Measurements from ENCODE around the gene ITPR2.
A peak's percentile ranks its signal among the peaks of the same experiment; 100 is the strongest.
"Not testable (repeated sequence)": the region's sequence is repeated elsewhere in the genome, so short reads cannot be mapped to it uniquely, and the experiment has no call there.

The ITPR2 gene

DNA sequence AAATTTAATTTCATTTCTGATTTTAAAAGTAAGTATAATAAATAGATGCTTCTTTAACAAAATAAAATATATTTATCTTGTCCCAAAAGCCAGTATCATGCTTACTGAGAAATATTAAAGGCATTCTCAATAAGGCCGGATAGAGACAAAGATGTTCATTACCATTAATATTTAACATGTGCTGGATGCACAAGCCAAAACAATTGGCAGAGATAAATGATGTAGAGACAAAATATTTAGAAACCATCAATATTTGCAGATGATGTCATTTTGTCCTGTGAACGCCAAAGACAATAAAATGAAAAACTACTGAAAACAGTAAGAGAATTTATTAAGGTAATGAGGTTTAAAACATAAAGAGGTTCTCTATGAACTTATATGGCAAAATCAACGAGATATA, 313.5 kb downstream of the ITPR2 start:
- Histone ChIP-seq H2AK5ac (ENCODE audit: low read length, severe bottlenecking) (no peak overlapping the region), H2BK15ac (ENCODE audit: low read depth, poor library complexity, severe bottlenecking) (no peak overlapping the region), H2BK5ac (ENCODE audit: low read depth, low read length, poor library complexity, severe bottlenecking) (no peak overlapping the region), H3K23ac (ENCODE audit: low read length in 2 of 2) (no peak overlapping the region), H4K8ac (ENCODE audit: low read length) (no peak overlapping the region), H3K9me3 (ENCODE audit: control insufficient read depth, low read length) (peaks cover 2% of the 10 kb centered on the region), H3K4me2 (ENCODE audit: low read length, poor library complexity, severe bottlenecking) (no peak overlapping the region), H2BK120ac (ENCODE audit: low read depth, low read length) (no peak overlapping the region), H4K91ac (ENCODE audit: low read length) (no peak overlapping the region), H2BK12ac (ENCODE audit: low read length in 2 of 2) (no peak overlapping the region), H3K79me1 (replicated peaks; ENCODE audit: low read length, poor library complexity, severe bottlenecking) (peaks cover 6% of the 10 kb centered on the region), H3K27me3 (ENCODE audit: control insufficient read depth in 1 of 2, insufficient read depth in 1 of 2, low read length in 2 of 2) (no peaks in the 10 kb centered on the region), H2AFZ (ENCODE audit: low read depth, low read length) (no peak overlapping the region), H3K27ac (ENCODE audit: low read length, poor library complexity, severe bottlenecking) (no peak overlapping the region), H3K36me3 (ENCODE audit: control insufficient read depth in 1 of 2, insufficient read depth in 2 of 2, low read depth in 1 of 2, low read length in 2 of 2) (peaks cover 0 to 3% of the 10 kb centered on the region in 2 experiments), H3K4me3 (ENCODE audit: insufficient read depth in 1 of 2, low read depth in 1 of 2, low read length in 2 of 2) (no peak overlapping the region), H3K18ac (ENCODE audit: low read depth in 1 of 2, low read length in 2 of 2) (no peak overlapping the region), H3K4ac (ENCODE audit: low read depth in 1 of 2, low read length in 2 of 2) (no peak overlapping the region), H3K9ac (ENCODE audit: low read length) (no peak overlapping the region), H3K4me1 (ENCODE audit: control insufficient read depth, insufficient read depth, low read depth, low read length) (peaks cover 2% of the 10 kb centered on the region), H3K14ac (ENCODE audit: low read length in 2 of 2) (no peak overlapping the region)
- DNase-seq: no peak
- 100% methylated on average over 1 of the region's 3 CpGs for WGBS

DNA sequence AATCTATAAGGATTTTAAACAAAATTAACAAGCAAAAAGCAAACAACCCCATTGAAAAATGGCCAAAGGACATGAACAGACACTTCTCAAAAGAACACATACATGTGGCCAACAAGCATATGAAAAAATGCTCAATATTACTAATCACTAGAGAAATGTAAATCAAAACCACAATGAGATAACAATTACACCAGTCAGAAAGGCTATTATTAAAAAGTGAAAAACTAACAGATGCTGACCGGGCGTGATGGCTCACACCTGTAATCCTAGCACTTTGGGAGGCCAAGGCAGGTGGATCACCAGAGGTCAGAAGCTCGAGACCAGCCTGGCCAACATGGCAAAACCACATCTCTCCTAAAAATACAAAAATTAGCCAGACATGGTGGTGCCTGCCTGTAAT, 315.7 kb downstream of the ITPR2 start:
- not testable (repeated sequence) for H2BK15ac ChIP-seq (ENCODE audit: low read depth, poor library complexity, severe bottlenecking); H2BK120ac ChIP-seq (ENCODE audit: low read depth, low read length); H3K18ac ChIP-seq (ENCODE audit: low read depth in 1 of 2, low read length in 2 of 2); H3K27ac ChIP-seq (ENCODE audit: low read length, poor library complexity, severe bottlenecking); H3K4me3 ChIP-seq (ENCODE audit: insufficient read depth in 1 of 2, low read depth in 1 of 2, low read length in 2 of 2); H2AK5ac ChIP-seq (ENCODE audit: low read length, severe bottlenecking); H2BK5ac ChIP-seq (ENCODE audit: low read depth, low read length, poor library complexity, severe bottlenecking); H3K9me3 ChIP-seq (ENCODE audit: control insufficient read depth, low read length); H3K79me1 ChIP-seq (replicated peaks; ENCODE audit: low read length, poor library complexity, severe bottlenecking); H3K9ac ChIP-seq (ENCODE audit: low read length); H3K27me3 ChIP-seq (ENCODE audit: control insufficient read depth in 1 of 2, insufficient read depth in 1 of 2, low read length in 2 of 2); H2BK12ac ChIP-seq (ENCODE audit: low read length in 2 of 2); DNase-seq; H3K4me2 ChIP-seq (ENCODE audit: low read length, poor library complexity, severe bottlenecking); H3K4me1 ChIP-seq (ENCODE audit: control insufficient read depth, insufficient read depth, low read depth, low read length); H3K36me3 ChIP-seq (ENCODE audit: control insufficient read depth in 1 of 2, insufficient read depth in 2 of 2, low read depth in 1 of 2, low read length in 2 of 2); H3K14ac ChIP-seq (ENCODE audit: low read length in 2 of 2); H3K23ac ChIP-seq (ENCODE audit: low read length in 2 of 2); H2AFZ ChIP-seq (ENCODE audit: low read depth, low read length); H3K4ac ChIP-seq (ENCODE audit: low read depth in 1 of 2, low read length in 2 of 2); H4K91ac ChIP-seq (ENCODE audit: low read length); H4K8ac ChIP-seq (ENCODE audit: low read length)
- WGBS: 97% methylated on average over 3 of the region's 3 CpGs

GRCh38 chr12:26514364-26514763, 318.6 kb downstream of the ITPR2 start:
- Histone ChIP-seq H3K4me2 (ENCODE audit: low read length, poor library complexity, severe bottlenecking) (no peak overlapping the region), H4K8ac (ENCODE audit: low read length) (no peak overlapping the region), H3K79me1 (replicated peaks; ENCODE audit: low read length, poor library complexity, severe bottlenecking) (peaks cover 4% of the 10 kb centered on the region), H3K4me3 (ENCODE audit: insufficient read depth in 1 of 2, low read depth in 1 of 2, low read length in 2 of 2) (no peak overlapping the region), H3K36me3 (ENCODE audit: control insufficient read depth in 1 of 2, insufficient read depth in 2 of 2, low read depth in 1 of 2, low read length in 2 of 2) (no peaks in the 10 kb centered on the region), H3K9ac (ENCODE audit: low read length) (peak overlapping the region; percentile 51), H2BK15ac (ENCODE audit: low read depth, poor library complexity, severe bottlenecking) (no peak overlapping the region), H2BK5ac (ENCODE audit: low read depth, low read length, poor library complexity, severe bottlenecking) (no peak overlapping the region), H4K91ac (ENCODE audit: low read length) (no peak overlapping the region), H3K18ac (ENCODE audit: low read depth in 1 of 2, low read length in 2 of 2) (no peak overlapping the region), H3K4ac (ENCODE audit: low read depth in 1 of 2, low read length in 2 of 2) (no peak overlapping the region), H2AK5ac (ENCODE audit: low read length, severe bottlenecking) (no peak overlapping the region), H3K14ac (ENCODE audit: low read length in 2 of 2) (no peak overlapping the region), H3K23ac (ENCODE audit: low read length in 2 of 2) (no peak overlapping the region), H2BK120ac (ENCODE audit: low read depth, low read length) (no peak overlapping the region), H3K9me3 (ENCODE audit: control insufficient read depth, low read length) (no peaks in the 10 kb centered on the region), H3K27me3 (ENCODE audit: control insufficient read depth in 1 of 2, insufficient read depth in 1 of 2, low read length in 2 of 2) (no peaks in the 10 kb centered on the region), H2AFZ (ENCODE audit: low read depth, low read length) (no peak overlapping the region), H3K4me1 (ENCODE audit: control insufficient read depth, insufficient read depth, low read depth, low read length) (no peaks in the 10 kb centered on the region), H3K27ac (ENCODE audit: low read length, poor library complexity, severe bottlenecking) (no peak overlapping the region), H2BK12ac (ENCODE audit: low read length in 2 of 2) (no peak overlapping the region)
- no peak for DNase-seq
- 97% methylated on average over 2 of the region's 3 CpGs for WGBS

DNA sequence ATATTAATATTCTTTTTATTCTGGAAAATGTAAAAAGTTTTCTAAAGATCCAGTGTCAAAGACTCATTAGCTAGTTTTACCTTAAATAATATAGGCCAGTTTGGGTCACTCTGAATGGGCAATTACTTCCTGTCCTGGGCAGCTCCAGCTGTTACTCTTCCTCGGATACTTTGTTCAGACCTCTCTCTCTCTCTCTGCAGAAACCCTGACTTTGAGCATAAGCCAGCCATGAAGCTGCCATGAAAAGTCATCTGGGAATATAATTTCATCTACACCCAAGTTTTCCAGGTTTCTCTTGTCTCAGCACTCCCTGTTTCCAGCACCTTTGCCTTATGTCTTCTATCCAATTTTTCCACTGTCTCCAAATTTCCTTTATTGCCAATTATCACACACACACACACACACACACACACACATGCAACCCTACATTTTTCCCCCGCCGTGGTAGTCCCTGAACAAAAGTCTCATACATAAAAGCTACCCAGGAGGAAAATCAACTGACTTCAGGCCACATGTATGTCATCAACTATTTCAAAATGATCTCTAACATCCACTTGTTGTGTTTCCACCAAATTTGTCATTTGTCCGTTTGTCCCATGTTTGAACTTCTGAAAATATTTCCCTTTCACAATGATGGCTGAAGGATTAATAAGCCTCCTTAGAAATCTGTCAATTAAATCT, 319.5 kb downstream of the ITPR2 start:
- Histone ChIP-seq H3K4me3 (ENCODE audit: insufficient read depth in 1 of 2, low read depth in 1 of 2, low read length in 2 of 2) (no peak overlapping the region), H3K4me1 (ENCODE audit: control insufficient read depth, insufficient read depth, low read depth, low read length) (no peaks in the 10 kb centered on the region), H3K27ac (ENCODE audit: low read length, poor library complexity, severe bottlenecking) (no peak overlapping the region), H3K14ac (ENCODE audit: low read length in 2 of 2) (no peak overlapping the region), H2BK12ac (ENCODE audit: low read length in 2 of 2) (no peak overlapping the region), H2BK15ac (ENCODE audit: low read depth, poor library complexity, severe bottlenecking) (no peak overlapping the region), H4K8ac (ENCODE audit: low read length) (no peak overlapping the region), H3K9ac (ENCODE audit: low read length) (peak overlapping the region; percentile 51), H2BK5ac (ENCODE audit: low read depth, low read length, poor library complexity, severe bottlenecking) (no peak overlapping the region), H4K91ac (ENCODE audit: low read length) (no peak overlapping the region), H2AFZ (ENCODE audit: low read depth, low read length) (no peak overlapping the region), H3K4me2 (ENCODE audit: low read length, poor library complexity, severe bottlenecking) (no peak overlapping the region), H3K9me3 (ENCODE audit: control insufficient read depth, low read length) (no peaks in the 10 kb centered on the region), H3K36me3 (ENCODE audit: control insufficient read depth in 1 of 2, insufficient read depth in 2 of 2, low read depth in 1 of 2, low read length in 2 of 2) (no peaks in the 10 kb centered on the region), H3K18ac (ENCODE audit: low read depth in 1 of 2, low read length in 2 of 2) (no peak overlapping the region), H3K23ac (ENCODE audit: low read length in 2 of 2) (no peak overlapping the region), H3K27me3 (ENCODE audit: control insufficient read depth in 1 of 2, insufficient read depth in 1 of 2, low read length in 2 of 2) (no peaks in the 10 kb centered on the region), H3K79me1 (replicated peaks; ENCODE audit: low read length, poor library complexity, severe bottlenecking) (peaks cover 4% of the 10 kb centered on the region), H2AK5ac (ENCODE audit: low read length, severe bottlenecking) (no peak overlapping the region), H2BK120ac (ENCODE audit: low read depth, low read length) (no peak overlapping the region), H3K4ac (ENCODE audit: low read depth in 1 of 2, low read length in 2 of 2) (no peak overlapping the region)
- WGBS: 85% methylated on average over 4 of the region's 4 CpGs
- DNase-seq: no peak

Data from mesenchymal stem cell (in vitro differentiated cells and primary cell).